WERI-Rb-1 (cell line): ENCODE measurements around the gene NMT2.

Experiments used
- DNase-seq: peaks from one replicate; pipeline ENCODE4 v3.0.0-alpha.2; 2020
- H3K27ac ChIP-seq: fragments of 250-450 bp; sonication (Bioruptor Pico); 2 replicates; pipeline ENCODE4 v1.5.1; 2020; ENCODE audit warnings: mild to moderate bottlenecking, moderate library complexity
- H3K27me3 ChIP-seq: fragments of 250-450 bp; sonication (Bioruptor Pico); 2 replicates; pipeline ENCODE4 v1.5.1; 2021; ENCODE audit warnings: mild to moderate bottlenecking, low read depth, moderate library complexity; ENCODE audit not compliant: insufficient read depth, severe bottlenecking
- H3K36me3 ChIP-seq: fragments of 250-450 bp; sonication (Bioruptor Pico); 2 replicates; pipeline ENCODE4 v1.5.1; 2020; ENCODE audit warnings: mild to moderate bottlenecking, moderate library complexity
- H3K4me3 ChIP-seq: 2 replicates; pipeline ENCODE4 v1.5.1; 2011; ENCODE audit warnings: low read depth, mild to moderate bottlenecking, control low read depth, low read length
- H3K9me3 ChIP-seq: fragments of 250-450 bp; sonication (Bioruptor Pico); 2 replicates; pipeline ENCODE4 v1.5.1; 2021; ENCODE audit warnings: mild to moderate bottlenecking, moderate library complexity; ENCODE audit not compliant: severe bottlenecking
- TF ChIP-seq, protein P1 (sequence below): IDR thresholded peaks from 2 replicates; pipeline ENCODE4 v1.5.1; 2011; ENCODE audit warnings: low read depth, mild to moderate bottlenecking, control low read depth, inconsistent platforms, low read length

NMT2 gene

DNA sequence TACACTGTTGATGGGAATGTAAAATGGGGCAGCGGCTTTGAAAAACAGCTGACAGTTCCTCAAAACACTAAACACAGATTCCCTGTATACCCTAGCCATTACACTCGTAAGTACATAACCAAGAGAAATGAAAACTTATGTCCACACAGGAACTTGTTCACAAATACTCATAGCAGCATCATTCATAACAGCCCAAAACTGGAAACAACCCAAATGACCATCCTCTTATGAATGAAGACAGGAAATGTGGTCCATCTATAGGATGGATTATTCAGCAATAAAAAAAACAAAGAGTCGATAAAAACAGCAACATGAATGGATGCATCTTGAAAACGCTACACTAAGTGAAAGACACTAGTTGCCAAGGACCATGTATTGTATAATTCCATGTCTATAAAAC lies 23.7 kb downstream of the NMT2 start:
- no peaks in the 10 kb centered on the region for H3K9me3 ChIP-seq
- TF ChIP-seq, protein P1, sequence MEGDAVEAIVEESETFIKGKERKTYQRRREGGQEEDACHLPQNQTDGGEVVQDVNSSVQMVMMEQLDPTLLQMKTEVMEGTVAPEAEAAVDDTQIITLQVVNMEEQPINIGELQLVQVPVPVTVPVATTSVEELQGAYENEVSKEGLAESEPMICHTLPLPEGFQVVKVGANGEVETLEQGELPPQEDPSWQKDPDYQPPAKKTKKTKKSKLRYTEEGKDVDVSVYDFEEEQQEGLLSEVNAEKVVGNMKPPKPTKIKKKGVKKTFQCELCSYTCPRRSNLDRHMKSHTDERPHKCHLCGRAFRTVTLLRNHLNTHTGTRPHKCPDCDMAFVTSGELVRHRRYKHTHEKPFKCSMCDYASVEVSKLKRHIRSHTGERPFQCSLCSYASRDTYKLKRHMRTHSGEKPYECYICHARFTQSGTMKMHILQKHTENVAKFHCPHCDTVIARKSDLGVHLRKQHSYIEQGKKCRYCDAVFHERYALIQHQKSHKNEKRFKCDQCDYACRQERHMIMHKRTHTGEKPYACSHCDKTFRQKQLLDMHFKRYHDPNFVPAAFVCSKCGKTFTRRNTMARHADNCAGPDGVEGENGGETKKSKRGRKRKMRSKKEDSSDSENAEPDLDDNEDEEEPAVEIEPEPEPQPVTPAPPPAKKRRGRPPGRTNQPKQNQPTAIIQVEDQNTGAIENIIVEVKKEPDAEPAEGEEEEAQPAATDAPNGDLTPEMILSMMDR = no peak
- H3K4me3 ChIP-seq = no peak overlapping the region
- no peak for DNase-seq
- H3K36me3 ChIP-seq = no peaks in the 10 kb centered on the region
- H3K27me3 ChIP-seq = no peaks in the 10 kb centered on the region
- no peak overlapping the region for H3K27ac ChIP-seq

DNA sequence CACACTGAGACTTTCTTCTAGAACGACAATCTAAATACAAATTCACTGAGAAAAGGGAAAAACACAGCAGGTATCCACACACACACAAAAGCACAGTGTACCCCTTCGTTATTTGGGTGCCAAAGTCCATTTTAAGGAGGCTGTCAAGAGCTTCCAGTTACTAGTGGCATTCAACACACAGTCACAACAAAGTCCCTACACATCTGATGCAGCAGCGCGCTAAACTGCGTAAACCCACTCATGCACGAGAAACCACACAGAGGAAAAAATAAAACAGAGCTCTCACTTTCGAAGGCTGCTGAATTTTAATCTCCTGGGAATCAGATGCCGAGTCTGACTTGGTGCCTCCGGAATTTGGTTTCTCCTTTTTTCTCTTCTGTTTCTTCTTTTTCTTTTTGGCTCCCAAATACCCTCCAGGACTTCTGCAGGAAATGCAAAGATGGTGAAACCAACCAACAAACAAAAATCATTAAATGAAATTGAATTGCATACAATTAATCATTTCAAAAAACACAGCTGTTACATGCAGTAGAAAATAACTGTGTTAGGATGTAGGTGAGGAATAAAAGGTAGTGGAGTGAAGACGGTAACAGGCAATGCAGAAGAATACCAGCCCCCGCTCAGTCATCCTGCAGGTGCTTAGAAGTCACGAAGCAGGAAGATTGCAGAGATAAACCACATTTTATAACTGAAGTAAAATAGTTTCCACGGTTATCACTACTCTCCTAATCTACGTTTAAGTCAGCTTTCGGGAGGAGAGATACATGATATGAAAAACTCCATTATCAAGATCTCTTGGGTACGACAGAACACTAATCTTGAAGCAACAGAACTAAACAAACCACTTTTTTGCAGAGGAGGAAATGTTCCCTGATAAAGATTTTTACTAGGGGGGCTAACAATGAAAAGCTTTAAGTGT lies 27.1 kb downstream of the NMT2 start:
- no peak for DNase-seq
- Histone ChIP-seq H3K9me3 (no peaks in the 10 kb centered on the region), H3K4me3 (peak overlapping the region; percentile 3), H3K27me3 (no peaks in the 10 kb centered on the region), H3K36me3 (no peaks in the 10 kb centered on the region), H3K27ac (peak overlapping the region; percentile 54)
- TF ChIP-seq, protein P1 = no peak

DNA sequence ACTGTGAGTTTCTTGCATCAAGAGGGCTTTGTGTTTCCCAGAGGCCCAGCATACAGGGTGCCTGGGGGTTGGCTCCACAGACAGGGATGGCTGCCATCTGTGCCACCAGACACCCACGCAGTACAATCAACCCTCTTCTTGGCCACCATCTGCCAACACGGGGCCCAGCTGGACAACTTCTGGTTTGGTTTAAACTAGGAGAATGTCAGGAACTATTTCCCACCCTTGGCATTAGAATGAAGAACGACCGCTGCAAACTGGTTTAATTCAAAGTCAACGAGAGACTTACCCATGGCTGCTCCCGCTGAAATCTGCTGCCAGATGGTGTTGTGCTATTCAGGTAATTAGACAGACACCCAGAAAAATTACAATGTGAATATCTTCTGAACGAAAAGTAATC lies 27.8 kb downstream of the NMT2 start:
- Histone ChIP-seq H3K9me3 (no peaks in the 10 kb centered on the region), H3K4me3 (peak overlapping the region; percentile 3), H3K27me3 (no peaks in the 10 kb centered on the region), H3K36me3 (no peaks in the 10 kb centered on the region), H3K27ac (peak overlapping the region; percentile 54)
- TF ChIP-seq, protein P1 = no peak
- DNase-seq = peak; percentile 26

DNA sequence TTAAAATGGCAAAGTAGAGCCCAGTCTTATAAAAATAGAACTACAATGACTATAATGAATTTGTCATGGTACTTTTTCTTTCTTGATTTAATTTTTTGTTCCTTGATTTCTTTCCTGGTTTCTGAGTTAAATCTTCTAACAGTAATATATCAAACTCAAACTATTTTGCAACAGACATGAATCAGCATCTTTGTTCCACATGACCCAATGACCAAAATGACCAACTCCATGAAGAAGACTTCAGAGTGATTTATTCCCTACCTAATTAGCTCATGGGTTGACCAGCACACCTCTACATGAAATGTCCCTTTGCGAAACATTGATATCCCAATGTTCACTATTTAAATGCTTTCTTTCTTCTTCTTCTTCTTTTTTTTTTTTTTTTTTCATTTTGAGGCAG lies 30.9 kb downstream of the NMT2 start:
- TF ChIP-seq, protein P1 = no peak
- Histone ChIP-seq H3K27ac (no peak overlapping the region), H3K27me3 (no peaks in the 10 kb centered on the region), H3K9me3 (no peaks in the 10 kb centered on the region), H3K36me3 (no peaks in the 10 kb centered on the region; the same call in 1 of the 2 replicates), H3K4me3 (no peak overlapping the region)
- DNase-seq = no peak

DNA sequence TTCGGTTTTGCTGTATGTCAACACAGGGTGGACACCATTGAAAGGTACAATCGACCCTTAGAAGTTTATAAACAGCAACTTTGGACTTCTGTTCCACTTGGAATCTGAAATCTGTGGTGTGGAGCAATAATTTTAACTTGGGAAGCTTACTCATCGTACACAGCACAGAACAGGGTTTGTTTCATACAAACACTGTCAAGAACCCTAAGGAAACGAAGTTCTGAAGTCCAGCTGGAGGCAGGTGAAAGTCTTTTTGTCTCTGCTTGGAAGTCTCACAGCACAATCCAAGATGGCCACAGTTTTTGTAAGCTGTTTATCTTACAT lies 31.5 kb downstream of the NMT2 start:
- no peak for DNase-seq
- TF ChIP-seq, protein P1 = no peak
- Histone ChIP-seq H3K36me3 (no peaks in the 10 kb centered on the region; the same call in 1 of the 2 replicates), H3K9me3 (no peaks in the 10 kb centered on the region), H3K4me3 (no peak overlapping the region), H3K27ac (no peak overlapping the region), H3K27me3 (no peaks in the 10 kb centered on the region)
